ENCODE results near the gene WDFY4.

Gene WDFY4

GRCh38 chr10:48807791-48808470 lies 123.3 kb downstream of the WDFY4 start:
- H3K27me3 ChIP-seq (ENCODE audit: insufficient read depth, low read depth), result no peaks in the 10 kb centered on the region
- no peak overlapping the region for H2AFZ ChIP-seq (ENCODE audit: low read depth)
- H3K27ac ChIP-seq, result no peak overlapping the region
- H3K4me3 ChIP-seq (IDR thresholded peaks at IDR 0.05; ENCODE audit: insufficient read depth, low read depth, low read length), result no peak overlapping the region
- no peaks in the 10 kb centered on the region for H3K79me2 ChIP-seq (ENCODE audit: insufficient read depth, low read depth)
- H3K9ac ChIP-seq, result no peak overlapping the region
- H3K4me2 ChIP-seq, result no peak overlapping the region
- no peaks in the 10 kb centered on the region for H4K20me1 ChIP-seq (ENCODE audit: insufficient read depth)
- H3K36me3 ChIP-seq (ENCODE audit: insufficient read depth), result no peaks in the 10 kb centered on the region
- H3K4me1 ChIP-seq (ENCODE audit: low read depth, poor library complexity, severe bottlenecking), result no peaks in the 10 kb centered on the region
- TF ChIP-seq, protein P1, sequence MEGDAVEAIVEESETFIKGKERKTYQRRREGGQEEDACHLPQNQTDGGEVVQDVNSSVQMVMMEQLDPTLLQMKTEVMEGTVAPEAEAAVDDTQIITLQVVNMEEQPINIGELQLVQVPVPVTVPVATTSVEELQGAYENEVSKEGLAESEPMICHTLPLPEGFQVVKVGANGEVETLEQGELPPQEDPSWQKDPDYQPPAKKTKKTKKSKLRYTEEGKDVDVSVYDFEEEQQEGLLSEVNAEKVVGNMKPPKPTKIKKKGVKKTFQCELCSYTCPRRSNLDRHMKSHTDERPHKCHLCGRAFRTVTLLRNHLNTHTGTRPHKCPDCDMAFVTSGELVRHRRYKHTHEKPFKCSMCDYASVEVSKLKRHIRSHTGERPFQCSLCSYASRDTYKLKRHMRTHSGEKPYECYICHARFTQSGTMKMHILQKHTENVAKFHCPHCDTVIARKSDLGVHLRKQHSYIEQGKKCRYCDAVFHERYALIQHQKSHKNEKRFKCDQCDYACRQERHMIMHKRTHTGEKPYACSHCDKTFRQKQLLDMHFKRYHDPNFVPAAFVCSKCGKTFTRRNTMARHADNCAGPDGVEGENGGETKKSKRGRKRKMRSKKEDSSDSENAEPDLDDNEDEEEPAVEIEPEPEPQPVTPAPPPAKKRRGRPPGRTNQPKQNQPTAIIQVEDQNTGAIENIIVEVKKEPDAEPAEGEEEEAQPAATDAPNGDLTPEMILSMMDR (conservative IDR thresholded peaks at IDR 0.05; ENCODE audit: low read depth, low read length), result no peak

DNA sequence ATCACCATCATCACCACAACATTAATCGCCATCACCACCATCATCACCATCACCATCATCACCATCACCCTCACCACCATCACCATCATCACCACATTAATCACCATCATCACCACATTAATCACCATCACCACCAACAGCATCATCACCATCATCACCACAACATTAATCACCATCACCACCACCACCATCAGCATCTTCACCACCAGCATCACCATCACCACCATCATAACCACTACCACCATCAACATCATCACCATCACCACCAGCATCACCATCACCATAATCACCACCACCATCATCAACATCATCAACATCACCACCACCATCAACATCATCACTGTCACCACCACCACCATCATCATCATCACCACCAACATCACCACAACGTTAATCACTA lies 124.6 kb downstream of the WDFY4 start:
- Histone ChIP-seq H3K4me1 (ENCODE audit: low read depth, poor library complexity, severe bottlenecking) (no peaks in the 10 kb centered on the region), H3K27ac (no peak overlapping the region), H4K20me1 (ENCODE audit: insufficient read depth) (no peaks in the 10 kb centered on the region), H2AFZ (ENCODE audit: low read depth) (no peak overlapping the region), H3K79me2 (ENCODE audit: insufficient read depth, low read depth) (no peaks in the 10 kb centered on the region), H3K36me3 (ENCODE audit: insufficient read depth) (no peaks in the 10 kb centered on the region), H3K27me3 (ENCODE audit: insufficient read depth, low read depth) (no peaks in the 10 kb centered on the region), H3K4me3 (IDR thresholded peaks at IDR 0.05; ENCODE audit: insufficient read depth, low read depth, low read length) (no peak overlapping the region), H3K9ac (no peak overlapping the region), H3K4me2 (no peak overlapping the region)
- TF ChIP-seq, protein P1 (conservative IDR thresholded peaks at IDR 0.05; ENCODE audit: low read depth, low read length), result no peak

DNA sequence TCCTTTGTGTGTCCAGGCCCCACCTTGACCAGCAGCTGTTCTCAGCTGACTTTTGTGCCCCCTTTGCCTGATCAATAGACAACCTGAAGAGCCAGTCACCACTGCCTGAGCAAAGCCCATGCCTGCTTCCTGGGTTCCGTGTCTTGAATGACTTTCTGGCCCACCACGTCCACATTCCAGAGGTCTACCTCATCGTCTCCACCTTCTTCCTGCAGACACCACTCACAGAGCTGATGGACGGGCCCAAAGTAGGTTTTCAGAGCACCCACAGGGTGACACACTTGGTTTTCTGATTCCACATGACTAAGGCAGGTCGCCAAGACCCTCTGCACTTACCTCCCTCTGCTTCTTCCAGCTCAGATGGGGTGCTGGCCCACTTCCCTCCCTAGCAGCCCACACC lies 126.8 kb downstream of the WDFY4 start:
- Histone ChIP-seq H3K4me3 (IDR thresholded peaks at IDR 0.05; ENCODE audit: insufficient read depth, low read depth, low read length) (no peak overlapping the region), H3K27ac (no peak overlapping the region), H3K27me3 (ENCODE audit: insufficient read depth, low read depth) (no peaks in the 10 kb centered on the region), H3K36me3 (ENCODE audit: insufficient read depth) (no peaks in the 10 kb centered on the region), H4K20me1 (ENCODE audit: insufficient read depth) (no peaks in the 10 kb centered on the region), H3K9ac (no peak overlapping the region), H3K4me1 (ENCODE audit: low read depth, poor library complexity, severe bottlenecking) (no peaks in the 10 kb centered on the region), H2AFZ (ENCODE audit: low read depth) (no peak overlapping the region), H3K79me2 (ENCODE audit: insufficient read depth, low read depth) (no peaks in the 10 kb centered on the region), H3K4me2 (no peak overlapping the region)
- TF ChIP-seq, protein P1 (conservative IDR thresholded peaks at IDR 0.05; ENCODE audit: low read depth, low read length), result no peak

DNA sequence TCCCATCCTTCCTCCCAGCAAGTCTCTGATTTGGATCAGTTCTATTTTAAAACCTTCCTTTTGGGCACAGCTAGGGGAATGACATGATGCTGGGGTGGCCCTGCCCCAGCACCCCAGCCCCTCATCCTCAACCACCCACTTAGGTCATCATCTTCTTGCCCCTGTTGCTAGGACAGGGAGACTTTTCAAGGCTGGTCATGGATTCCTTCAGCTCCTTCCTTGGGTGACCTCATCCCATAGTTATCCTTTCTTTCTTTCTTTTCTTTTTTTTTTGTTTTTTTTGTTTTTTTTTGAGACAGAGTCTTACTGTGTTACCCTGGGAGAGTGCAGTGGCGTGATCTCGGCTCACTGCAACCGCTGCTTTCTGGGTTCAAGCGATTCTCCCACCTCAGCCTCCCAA lies 127.2 kb downstream of the WDFY4 start:
- no peaks in the 10 kb centered on the region for H3K27me3 ChIP-seq (ENCODE audit: insufficient read depth, low read depth)
- TF ChIP-seq, protein P1 (conservative IDR thresholded peaks at IDR 0.05; ENCODE audit: low read depth, low read length), result no peak
- H3K4me3 ChIP-seq (IDR thresholded peaks at IDR 0.05; ENCODE audit: insufficient read depth, low read depth, low read length), result no peak overlapping the region
- no peaks in the 10 kb centered on the region for H3K36me3 ChIP-seq (ENCODE audit: insufficient read depth)
- no peak overlapping the region for H3K27ac ChIP-seq
- no peak overlapping the region for H3K9ac ChIP-seq
- H3K79me2 ChIP-seq (ENCODE audit: insufficient read depth, low read depth), result no peaks in the 10 kb centered on the region
- no peak overlapping the region for H3K4me2 ChIP-seq
- no peaks in the 10 kb centered on the region for H4K20me1 ChIP-seq (ENCODE audit: insufficient read depth)
- H2AFZ ChIP-seq (ENCODE audit: low read depth), result no peak overlapping the region
- no peaks in the 10 kb centered on the region for H3K4me1 ChIP-seq (ENCODE audit: low read depth, poor library complexity, severe bottlenecking)

All from KMS-11 (cell line).